ENCODE data around the gene IL22RA1. TPM values are rescaled to one million over a fixed set of nuclear protein-coding genes. Genes with fewer than 3 reads are reported as not detected.
A peak's percentile ranks its signal among the peaks of the same experiment; 100 is the strongest.

The IL22RA1 gene
- total RNA-seq, 1 donor, result not detected

DNA sequence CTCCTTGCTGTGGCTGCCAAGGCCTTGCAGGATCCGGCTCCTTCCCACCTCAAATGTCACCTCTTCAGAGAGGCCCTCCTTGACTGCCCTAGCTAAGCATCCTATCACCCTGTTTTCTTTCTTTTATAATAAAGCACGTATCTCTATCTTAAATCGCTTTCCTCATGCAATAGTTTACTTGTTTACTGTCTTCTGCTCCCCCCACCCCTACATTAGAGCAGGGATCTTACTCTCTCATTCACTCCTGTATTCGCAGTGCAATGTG, 67.4 kb downstream of the IL22RA1 start:
- no peak for DNase-seq (ENCODE audit: low read depth)
- no peak overlapping the region for H3K4me3 ChIP-seq (ENCODE audit: low read depth, low read length)
- TF ChIP-seq, protein P1, sequence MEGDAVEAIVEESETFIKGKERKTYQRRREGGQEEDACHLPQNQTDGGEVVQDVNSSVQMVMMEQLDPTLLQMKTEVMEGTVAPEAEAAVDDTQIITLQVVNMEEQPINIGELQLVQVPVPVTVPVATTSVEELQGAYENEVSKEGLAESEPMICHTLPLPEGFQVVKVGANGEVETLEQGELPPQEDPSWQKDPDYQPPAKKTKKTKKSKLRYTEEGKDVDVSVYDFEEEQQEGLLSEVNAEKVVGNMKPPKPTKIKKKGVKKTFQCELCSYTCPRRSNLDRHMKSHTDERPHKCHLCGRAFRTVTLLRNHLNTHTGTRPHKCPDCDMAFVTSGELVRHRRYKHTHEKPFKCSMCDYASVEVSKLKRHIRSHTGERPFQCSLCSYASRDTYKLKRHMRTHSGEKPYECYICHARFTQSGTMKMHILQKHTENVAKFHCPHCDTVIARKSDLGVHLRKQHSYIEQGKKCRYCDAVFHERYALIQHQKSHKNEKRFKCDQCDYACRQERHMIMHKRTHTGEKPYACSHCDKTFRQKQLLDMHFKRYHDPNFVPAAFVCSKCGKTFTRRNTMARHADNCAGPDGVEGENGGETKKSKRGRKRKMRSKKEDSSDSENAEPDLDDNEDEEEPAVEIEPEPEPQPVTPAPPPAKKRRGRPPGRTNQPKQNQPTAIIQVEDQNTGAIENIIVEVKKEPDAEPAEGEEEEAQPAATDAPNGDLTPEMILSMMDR (IDR thresholded peaks at IDR 0.05; ENCODE audit: insufficient read depth, low read depth, low read length), result no peak

DNA sequence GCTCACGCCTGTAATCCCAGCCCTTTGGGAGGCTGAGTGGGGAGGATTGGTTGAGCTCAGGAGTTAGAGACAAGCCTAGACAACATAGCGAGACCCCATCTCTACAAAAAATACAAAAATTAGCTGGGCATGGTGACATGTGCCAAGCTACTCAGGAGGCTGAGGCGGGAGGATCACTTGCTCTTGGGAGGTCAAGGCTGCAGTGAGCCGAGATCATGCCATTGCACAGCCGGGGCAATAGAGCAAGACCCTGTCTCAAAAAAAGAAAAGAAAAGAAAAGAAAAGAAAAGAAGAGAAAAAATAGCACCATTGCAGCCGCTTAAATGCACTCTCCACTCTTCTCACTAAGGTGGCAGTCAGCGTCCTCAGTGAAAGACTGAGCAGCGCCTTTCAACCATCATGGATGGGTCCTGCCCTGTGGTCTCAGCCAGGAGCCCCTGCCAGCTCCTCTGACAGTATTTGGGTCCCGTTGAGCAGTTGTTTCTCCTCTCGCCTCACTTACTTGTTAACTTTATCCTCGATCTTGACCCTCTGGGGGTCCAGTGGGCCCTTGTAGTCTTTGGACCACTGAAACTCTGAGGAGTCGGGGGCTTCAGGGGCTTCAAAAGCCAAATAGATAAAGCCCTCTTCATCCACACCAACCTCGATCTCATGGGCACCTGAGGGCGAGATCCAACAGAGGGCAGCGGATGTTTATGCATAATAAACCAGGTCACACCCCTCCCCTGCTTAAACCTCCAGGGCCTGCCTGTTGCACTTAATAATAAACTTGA, 67.9 kb downstream of the IL22RA1 start:
- DNase-seq (ENCODE audit: low read depth), result no peak
- H3K4me3 ChIP-seq (ENCODE audit: low read depth, low read length), result no peak overlapping the region
- TF ChIP-seq, protein P1 (IDR thresholded peaks at IDR 0.05; ENCODE audit: insufficient read depth, low read depth, low read length), result no peak

DNA sequence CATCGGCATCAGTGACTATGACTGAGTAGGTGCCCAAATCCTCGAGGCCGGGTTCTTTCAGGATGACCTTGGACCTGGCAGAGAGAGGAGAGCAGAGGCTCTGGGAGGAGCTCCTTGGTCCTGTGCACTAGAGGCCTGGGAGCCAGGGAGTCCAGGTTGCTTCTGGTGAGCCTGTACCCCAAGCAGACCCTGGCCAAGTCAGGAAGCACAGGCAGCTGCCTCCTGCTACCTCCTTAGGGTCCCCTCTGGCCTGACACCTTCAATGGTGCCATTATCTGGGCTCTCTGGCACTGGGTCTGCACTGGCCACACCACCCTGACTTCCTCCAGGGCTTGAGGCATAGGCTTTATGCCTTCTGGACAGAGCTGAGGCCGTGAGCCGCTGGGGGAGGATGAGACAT, 68.7 kb downstream of the IL22RA1 start:
- no peak for DNase-seq (ENCODE audit: low read depth)
- TF ChIP-seq, protein P1 (IDR thresholded peaks at IDR 0.05; ENCODE audit: insufficient read depth, low read depth, low read length), result no peak

DNA sequence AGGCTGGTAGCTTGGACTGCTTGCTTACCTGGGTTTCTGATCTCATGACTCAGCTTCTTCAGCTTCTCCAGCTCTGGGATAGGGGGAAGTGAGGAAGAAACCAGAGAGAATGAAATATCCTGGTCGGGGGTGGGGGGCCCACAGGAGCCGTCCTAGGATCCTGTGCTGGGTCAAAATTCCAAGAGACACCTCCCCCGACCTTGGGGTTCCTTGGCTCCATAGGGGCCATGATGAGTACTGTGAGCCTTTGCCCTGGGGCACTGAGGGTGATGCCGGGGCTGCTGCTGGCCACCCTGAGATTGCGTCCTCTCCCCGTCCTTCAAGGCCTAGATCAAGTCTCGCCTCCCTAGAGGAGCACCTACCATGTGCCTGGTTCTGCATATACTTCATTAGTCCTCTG, 71.0 kb downstream of the IL22RA1 start:
- no peak overlapping the region for H3K4me3 ChIP-seq (ENCODE audit: low read depth, low read length)
- DNase-seq (ENCODE audit: low read depth), result no peak
- TF ChIP-seq, protein P1 (IDR thresholded peaks at IDR 0.05; ENCODE audit: insufficient read depth, low read depth, low read length), result no peak

More for the DNA sequence above, 68.7 kb downstream of the IL22RA1 start:
- H3K4me3 ChIP-seq (ENCODE audit: low read depth, low read length), result no peak overlapping the region

DNA sequence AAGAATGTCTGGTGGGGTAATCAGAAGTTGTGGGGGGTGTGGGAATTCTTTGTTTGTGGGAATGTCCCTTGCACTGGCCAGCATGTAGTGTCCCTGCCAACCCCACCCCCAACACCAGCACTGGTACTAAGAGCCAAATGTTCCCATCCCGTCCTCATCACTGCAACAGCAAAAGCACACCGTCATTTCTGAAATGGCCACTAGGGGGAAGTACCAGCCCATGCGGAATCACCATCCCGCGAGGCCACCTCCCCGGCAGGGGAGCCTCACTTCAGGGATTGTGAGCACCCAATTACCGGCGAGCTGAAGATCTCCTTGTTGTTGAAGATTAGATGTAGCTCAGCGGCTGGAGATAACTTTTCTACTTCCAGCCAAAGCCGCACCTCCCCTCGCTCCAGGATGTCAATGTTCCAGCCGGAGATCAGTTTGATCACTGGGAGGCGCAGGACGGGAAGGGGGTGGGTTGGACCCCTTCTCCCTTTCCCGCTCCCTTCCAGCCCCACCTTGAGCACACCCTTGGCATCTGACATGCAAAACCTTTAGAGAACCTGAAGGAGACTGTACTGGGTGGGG, 72.0 kb downstream of the IL22RA1 start:
- DNase-seq (ENCODE audit: low read depth), result peak; percentile 71
- TF ChIP-seq, protein P1 (IDR thresholded peaks at IDR 0.05; ENCODE audit: insufficient read depth, low read depth, low read length), result peak; percentile 92
- H3K4me3 ChIP-seq (ENCODE audit: low read depth, low read length), result no peak overlapping the region

DNA sequence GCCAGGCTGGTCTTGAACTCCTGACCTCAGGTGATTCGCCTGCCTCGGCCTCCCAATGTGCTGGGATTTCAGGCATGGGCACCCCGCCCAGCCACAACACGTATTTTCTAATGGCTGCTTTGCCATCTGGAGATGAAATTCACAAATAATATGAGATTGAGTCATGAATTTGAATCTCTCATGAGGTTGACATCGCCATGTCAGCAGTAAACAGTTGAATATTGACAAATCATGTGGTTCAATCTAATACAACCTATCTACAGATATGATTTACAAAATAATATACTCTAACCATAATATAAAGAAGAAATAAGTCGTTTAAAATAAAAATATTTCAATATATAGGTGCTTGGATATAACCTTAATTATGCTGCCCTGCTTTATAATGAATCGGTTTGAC, 73.1 kb downstream of the IL22RA1 start:
- TF ChIP-seq, protein P1 (IDR thresholded peaks at IDR 0.05; ENCODE audit: insufficient read depth, low read depth, low read length), result no peak
- no peak overlapping the region for H3K4me3 ChIP-seq (ENCODE audit: low read depth, low read length)
- no peak for DNase-seq (ENCODE audit: low read depth)

Other genes with a start within 250 kb of the IL22RA1 start
- gene CNR2, start 229.8 kb downstream of the IL22RA1 start, total RNA-seq, result not detected in 2 replicates
- gene PNRC2, start 183.3 kb downstream of the IL22RA1 start, total RNA-seq, result 60.9 and 108 TPM in 2 replicates
- 83.8 and 117 TPM in 2 replicates for gene SRSF10, start 162.8 kb downstream of the IL22RA1 start, total RNA-seq
- gene MYOM3, start 31.0 kb downstream of the IL22RA1 start, total RNA-seq, result under 0.01 TPM in 1 of 2 replicates, not detected in the other
- gene IFNLR1, start 44.1 kb upstream of the IL22RA1 start, total RNA-seq, result under 0.01 TPM in 1 of 2 replicates, not detected in the other
- not detected in 2 replicates for gene GRHL3, start 176.2 kb upstream of the IL22RA1 start, total RNA-seq